H9 (cell line): Measurements from ENCODE around the gene SLC34A3. TPM values are rescaled to one million over a fixed set of nuclear protein-coding genes. Genes with fewer than 3 reads are reported as not detected.

Experiments
- DNase-seq: peaks from one replicate; pipeline ENCODE4 v3.0.0-alpha.2; 2017
- H2AFZ ChIP-seq: one replicate; pipeline ENCODE4 v1.6.1; 2013; ENCODE audit warnings: mild to moderate bottlenecking, low read length, control low read depth, moderate library complexity
- H2AK5ac ChIP-seq: 2 replicates; pipeline ENCODE4 v1.6.1; 2013; ENCODE audit warnings: low read length, control low read depth, mixed read lengths; ENCODE audit not compliant: insufficient read length
- H2BK120ac ChIP-seq: one replicate; pipeline ENCODE4 v1.6.1; 2013; ENCODE audit warnings: low read depth, mild to moderate bottlenecking, low read length, control low read depth, inconsistent platforms; ENCODE audit not compliant: poor library complexity, severe bottlenecking
- H2BK12ac ChIP-seq: 2 replicates; pipeline ENCODE4 v1.6.1; 2013; ENCODE audit warnings: low read length, control low read depth, mixed read lengths, low read depth; ENCODE audit not compliant: insufficient read length
- H2BK15ac ChIP-seq: 2 replicates; pipeline ENCODE4 v1.6.1; 2013; ENCODE audit warnings: low read depth, low read length, control low read depth
- H2BK20ac ChIP-seq: one replicate; pipeline ENCODE4 v1.6.1; 2013; ENCODE audit warnings: low read depth, mild to moderate bottlenecking, low read length, control low read depth, inconsistent platforms; ENCODE audit not compliant: poor library complexity, severe bottlenecking
- H2BK5ac ChIP-seq: 2 replicates; pipeline ENCODE4 v1.6.1; 2013; ENCODE audit warnings: low read length, control low read depth, mixed read lengths; ENCODE audit not compliant: insufficient read length
- H3K14ac ChIP-seq: 2 replicates; pipeline ENCODE4 v1.6.1; 2013; ENCODE audit warnings: low read length, control low read depth; ENCODE audit not compliant: insufficient read depth
- H3K18ac ChIP-seq: 2 replicates; pipeline ENCODE4 v1.6.1; 2013; ENCODE audit warnings: low read depth, mild to moderate bottlenecking, mixed read lengths, low read length, control low read depth; ENCODE audit not compliant: insufficient read length
- H3K23ac ChIP-seq: 2 replicates; pipeline ENCODE4 v1.6.1; 2013; ENCODE audit warnings: low read length, control low read depth, mixed read lengths, low read depth; ENCODE audit not compliant: insufficient read length
- H3K23me2 ChIP-seq: 2 replicates; pipeline ENCODE4 v1.6.1; 2013; ENCODE audit warnings: low read depth, mild to moderate bottlenecking, mixed read lengths, low read length, control low read depth; ENCODE audit not compliant: insufficient read length, poor library complexity, severe bottlenecking
- H3K27ac ChIP-seq: 2 replicates; pipeline ENCODE4 v1.5.1; 2013; ENCODE audit warnings: low read length, control low read depth, mixed read lengths, low read depth; ENCODE audit not compliant: insufficient read length
- H3K27me3 ChIP-seq: 2 replicates; pipeline ENCODE4 v1.6.1; 2013; ENCODE audit warnings: low read length, control low read depth, inconsistent platforms; ENCODE audit not compliant: insufficient read depth
- H3K4ac ChIP-seq: 2 replicates; pipeline ENCODE4 v1.6.1; 2013; ENCODE audit warnings: low read depth, mild to moderate bottlenecking, control low read depth, inconsistent platforms, low read length, moderate library complexity
- H3K4me1 ChIP-seq: 2 replicates; pipeline ENCODE4 v1.6.1; 2013; ENCODE audit warnings: low read length, control low read depth, inconsistent platforms; ENCODE audit not compliant: insufficient read depth
- H3K4me2 ChIP-seq: 2 replicates; pipeline ENCODE4 v1.6.1; 2013; ENCODE audit warnings: low read length, control low read depth, mixed read lengths; ENCODE audit not compliant: insufficient read length, insufficient read depth
- H3K56ac ChIP-seq: 2 replicates; pipeline ENCODE4 v1.6.1; 2013; ENCODE audit warnings: low read depth, mild to moderate bottlenecking, mixed read lengths, low read length, control low read depth; ENCODE audit not compliant: insufficient read length
- H3K79me1 ChIP-seq: 2 replicates; pipeline ENCODE4 v1.6.1; 2013; ENCODE audit warnings: low read depth, mild to moderate bottlenecking, moderate library complexity, low read length, control low read depth, inconsistent platforms; ENCODE audit not compliant: insufficient read depth, poor library complexity, severe bottlenecking
- H3K79me2 ChIP-seq: 2 replicates; pipeline ENCODE4 v1.6.1; 2013; ENCODE audit warnings: low read length, control low read depth, inconsistent platforms; ENCODE audit not compliant: insufficient read depth
- H3K9ac ChIP-seq: 2 replicates; pipeline ENCODE4 v1.6.1; 2013; ENCODE audit warnings: low read length, control low read depth, mixed read lengths; ENCODE audit not compliant: insufficient read length; ENCODE audit errors: extremely low read depth
- H3K9me3 ChIP-seq: one replicate; pipeline ENCODE4 v1.6.1; 2013; ENCODE audit warnings: low read depth, low read length, inconsistent platforms; ENCODE audit not compliant: control insufficient read depth
- H3T11ph ChIP-seq: one replicate; pipeline ENCODE4 v1.6.1; 2013; ENCODE audit warnings: mild to moderate bottlenecking, low read length, control low read depth, inconsistent platforms
- H4K20me1 ChIP-seq: one replicate; pipeline ENCODE4 v1.6.1; 2013; ENCODE audit not compliant: control insufficient read depth, insufficient read length, insufficient read depth
- H4K5ac ChIP-seq: 2 replicates; pipeline ENCODE4 v1.6.1; 2013; ENCODE audit warnings: low read depth, mild to moderate bottlenecking, mixed read lengths, low read length, control low read depth; ENCODE audit not compliant: insufficient read length
- H4K8ac ChIP-seq: replicated peaks from 2 replicates; pipeline ENCODE4 v1.6.1; 2013; ENCODE audit warnings: low read length, control low read depth, mixed read lengths, low read depth; ENCODE audit not compliant: insufficient read length
- H4K91ac ChIP-seq: 2 replicates; pipeline ENCODE4 v1.6.1; 2013; ENCODE audit warnings: low read depth, mild to moderate bottlenecking, moderate library complexity, mixed read lengths, low read length, control low read depth; ENCODE audit not compliant: insufficient read length
- H3K27ac Mint-ChIP-seq, 3 experiments: 2 replicates in 2 of 3; 3 replicates in 1 of 3; pipeline ENCODE4 v1.8.0; 2020 to 2021; ENCODE audit warnings: mixed read lengths in 3 of 3, mild to moderate bottlenecking in 1 of 3, moderate library complexity in 1 of 3
- H3K27me3 Mint-ChIP-seq: 2 replicates; pipeline ENCODE4 v1.8.0; 2021; ENCODE audit warnings: low read depth, mild to moderate bottlenecking, moderate library complexity, mixed read lengths
- H3K36me3 Mint-ChIP-seq, 3 experiments: 2 replicates in 2 of 3; 3 replicates in 1 of 3; pipeline ENCODE4 v1.8.0; 2020 to 2021; ENCODE audit warnings: low read depth in 3 of 3, mixed read lengths in 3 of 3; ENCODE audit not compliant: insufficient read depth in 1 of 3
- H3K4me1 Mint-ChIP-seq, 2 experiments: 2 replicates each; pipeline ENCODE4 v1.8.0; 2020; ENCODE audit warnings: mixed read lengths in 2 of 2
- H3K4me3 Mint-ChIP-seq, 2 experiments: 2 replicates in 1 of 2; 3 replicates in 1 of 2; pipeline ENCODE4 v1.8.0; 2020 to 2021; ENCODE audit warnings: mild to moderate bottlenecking in 2 of 2, mixed read lengths in 2 of 2, moderate library complexity in 1 of 2
- H3K9me3 Mint-ChIP-seq, 2 experiments: 2 replicates in 1 of 2; 3 replicates in 1 of 2; pipeline ENCODE4 v1.8.0; 2020; ENCODE audit warnings: mild to moderate bottlenecking in 2 of 2, mixed read lengths in 2 of 2, moderate library complexity in 1 of 2
- CTCF ChIP-seq: fragments of 200-600 bp; sonication (generic); conservative IDR thresholded peaks from 3 replicates; pipeline ENCODE4 v1.8.0; 2021; ENCODE audit warnings: antibody characterized with exemption, mild to moderate bottlenecking
- WGBS: extraction: QIAGEN DNeasy Blood & Tissue Kit; methylation state at CpG from one replicate; pipeline ENCODE4 v1.1.7; 2013; ENCODE audit warnings: missing lambda C conversion rate, low lambda C conversion rate, mixed read lengths; ENCODE audit not compliant: insufficient read length; ENCODE audit errors: extremely low coverage; 5-methylcytosine and 5-hydroxymethylcytosine counted together
- total RNA-seq: library from RNA; stranded (reverse); gene quantifications from 2 replicates; pipeline ENCODE4 v1.2.1, GENCODE V29; 2021

Gene SLC34A3
- total RNA-seq, 1 experiment from 2014 or later: not detected

- DNase-seq: no peak
- no peaks in the 10 kb centered on the region for H3K79me1 ChIP-seq
- H2BK5ac ChIP-seq: no peak overlapping the region
- no peak overlapping the region for H4K8ac ChIP-seq
- Mint-ChIP-seq H3K27ac (no peak overlapping the region), H3K36me3 (peaks cover 8 to 49% (median 37%) of the 10 kb centered on the region in 3 experiments; a peak in 6 of 7 replicates), H3K4me1 (0 out of 4 replicates have a peak, but pooled peaks cover 0 to 3% of the 10 kb centered on the region in 2 experiments), H3K4me3 (no peak overlapping the region; a peak in 1 of 5 replicates), H3K27me3 (no peaks in the 10 kb centered on the region; the same call in 1 of the 2 replicates), H3K9me3 (no peaks in the 10 kb centered on the region)
- H4K5ac ChIP-seq: no peak overlapping the region
- H3K27me3 ChIP-seq: no peaks in the 10 kb centered on the region
- H2BK12ac ChIP-seq: no peak overlapping the region
- no peak overlapping the region for H3K23ac ChIP-seq
- H2BK20ac ChIP-seq: no peak overlapping the region
- H3K79me2 ChIP-seq: no peaks in the 10 kb centered on the region
- no peak overlapping the region for H3T11ph ChIP-seq
- no peak overlapping the region for H2AK5ac ChIP-seq
- H2AFZ ChIP-seq: no peak overlapping the region
- no peak overlapping the region for H2BK15ac ChIP-seq
- no peak overlapping the region for H3K4me2 ChIP-seq
- no peak overlapping the region for H3K14ac ChIP-seq
- no peak overlapping the region for H3K56ac ChIP-seq
- no peaks in the 10 kb centered on the region for H3K9me3 ChIP-seq
- no peaks in the 10 kb centered on the region for H4K20me1 ChIP-seq
- no peak overlapping the region for H3K9ac ChIP-seq
- no peak for TF ChIP-seq CTCF
- H4K91ac ChIP-seq: no peak overlapping the region
- WGBS: no CpG with 5 or more reads among the region's 22 CpGs
- no peak overlapping the region for H3K18ac ChIP-seq
- no peak overlapping the region for H3K27ac ChIP-seq
- no peaks in the 10 kb centered on the region for H3K23me2 ChIP-seq
- no peaks in the 10 kb centered on the region for H3K4me1 ChIP-seq
- no peak overlapping the region for H3K4ac ChIP-seq
- H2BK120ac ChIP-seq: no peak overlapping the region
These were observed 33.4 kb downstream of the SLC34A3 start for GRCh38 chr9:137264067-137264466.
